ENCODE results near the gene RPH3AL.

GRCh38 chr17:322006-322780 lies 30.4 kb downstream of the RPH3AL start:
- TF ChIP-seq CTCF (IDR thresholded peaks at IDR 0.05) (no peak), POLR2A (IDR thresholded peaks at IDR 0.05) (no peak), EP300 (IDR thresholded peaks at IDR 0.05) (no peak)

Data from tibial nerve (tissue), 4 donors.